Hepatocyte (in vitro differentiated cells): ENCODE measurements around the gene LRMDA.

Experiments
- EZH2 ChIP-seq: fragments of 200-600 bp; sonication (generic); IDR thresholded peaks from 2 replicates; pipeline ENCODE4 v1.6.1; 2016; ENCODE audit warnings: antibody characterized with exemption, mild to moderate bottlenecking, borderline replicate concordance
- EZH2phosphoT487 ChIP-seq: fragments of 200-600 bp; sonication (generic); IDR thresholded peaks from one replicate; pipeline ENCODE4 v1.6.1; 2018; ENCODE audit warnings: antibody characterized with exemption, mild to moderate bottlenecking, low read depth, moderate library complexity; ENCODE audit not compliant: unreplicated experiment, severe bottlenecking
- TF ChIP-seq, protein P1 (sequence below): fragments of 200-600 bp; sonication (generic); IDR thresholded peaks from 2 replicates; pipeline ENCODE4 v1.5.1; 2016; ENCODE audit warnings: antibody characterized with exemption, mild to moderate bottlenecking; ENCODE audit not compliant: poor library complexity

- TF ChIP-seq, protein P1, sequence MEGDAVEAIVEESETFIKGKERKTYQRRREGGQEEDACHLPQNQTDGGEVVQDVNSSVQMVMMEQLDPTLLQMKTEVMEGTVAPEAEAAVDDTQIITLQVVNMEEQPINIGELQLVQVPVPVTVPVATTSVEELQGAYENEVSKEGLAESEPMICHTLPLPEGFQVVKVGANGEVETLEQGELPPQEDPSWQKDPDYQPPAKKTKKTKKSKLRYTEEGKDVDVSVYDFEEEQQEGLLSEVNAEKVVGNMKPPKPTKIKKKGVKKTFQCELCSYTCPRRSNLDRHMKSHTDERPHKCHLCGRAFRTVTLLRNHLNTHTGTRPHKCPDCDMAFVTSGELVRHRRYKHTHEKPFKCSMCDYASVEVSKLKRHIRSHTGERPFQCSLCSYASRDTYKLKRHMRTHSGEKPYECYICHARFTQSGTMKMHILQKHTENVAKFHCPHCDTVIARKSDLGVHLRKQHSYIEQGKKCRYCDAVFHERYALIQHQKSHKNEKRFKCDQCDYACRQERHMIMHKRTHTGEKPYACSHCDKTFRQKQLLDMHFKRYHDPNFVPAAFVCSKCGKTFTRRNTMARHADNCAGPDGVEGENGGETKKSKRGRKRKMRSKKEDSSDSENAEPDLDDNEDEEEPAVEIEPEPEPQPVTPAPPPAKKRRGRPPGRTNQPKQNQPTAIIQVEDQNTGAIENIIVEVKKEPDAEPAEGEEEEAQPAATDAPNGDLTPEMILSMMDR = no peak
- TF ChIP-seq EZH2 (no peak), EZH2phosphoT487 (no peak)
Observed at GRCh38 chr10:76356557-76356956, 925.1 kb downstream of the LRMDA start.
